HG02870 (cell line): ENCODE results near the gene ATG2B.
"Not testable (repeated sequence)": the region's sequence is repeated elsewhere in the genome, so short reads cannot be mapped to it uniquely, and the experiment has no call there.

Experiments used
- ATAC-seq: cut with Tn5 transposase; IDR thresholded peaks from one replicate; pipeline ENCODE4 v1.9.1; 2021; ENCODE audit warnings: mild to moderate bottlenecking, moderate library complexity; ENCODE audit not compliant: unreplicated experiment

Gene ATG2B

GRCh38 chr14:96255501-96256366, 107.4 kb downstream of the ATG2B start, which contains the start of gene BDKRB1:
TSS of gene BDKRB1 (plus strand) at chr14:96256210. CDS start at chr14:96263683, 7,473 bp downstream.
- no peak for ATAC-seq

- ATAC-seq, result no peak
These were observed 108.5 kb downstream of the ATG2B start for GRCh38 chr14:96254687-96255086.

- ATAC-seq, result no peak
These were observed 110.1 kb downstream of the ATG2B start for GRCh38 chr14:96252999-96253539.

- ATAC-seq, result no peak
These were observed 110.7 kb downstream of the ATG2B start for GRCh38 chr14:96252323-96252998.

GRCh38 chr14:96251656-96252155, 111.4 kb downstream of the ATG2B start:
- no peak for ATAC-seq

GRCh38 chr14:96250485-96250884, 112.7 kb downstream of the ATG2B start:
- no peak for ATAC-seq

- ATAC-seq, result no peak
These were observed 114.1 kb downstream of the ATG2B start for GRCh38 chr14:96249029-96249428.

- ATAC-seq, result no peak
These were observed 116.1 kb downstream of the ATG2B start for GRCh38 chr14:96247031-96247430.

- no peak for ATAC-seq
These were observed 116.6 kb downstream of the ATG2B start for GRCh38 chr14:96246539-96246847.

GRCh38 chr14:96245710-96246538, 117.2 kb downstream of the ATG2B start:
- no peak for ATAC-seq

- not testable (repeated sequence) for ATAC-seq
These were observed 118.1 kb downstream of the ATG2B start for GRCh38 chr14:96245074-96245473.

GRCh38 chr14:96243785-96244184, 119.4 kb downstream of the ATG2B start:
- no peak for ATAC-seq

GRCh38 chr14:96242126-96242525, 121.0 kb downstream of the ATG2B start:
- ATAC-seq, result no peak

GRCh38 chr14:96240641-96241040, 122.5 kb downstream of the ATG2B start:
- no peak for ATAC-seq

GRCh38 chr14:96239711-96240141, 123.4 kb downstream of the ATG2B start:
- ATAC-seq, result no peak

GRCh38 chr14:96238676-96239265, 124.4 kb downstream of the ATG2B start:
- ATAC-seq, result no peak

GRCh38 chr14:96237641-96238040, 125.5 kb downstream of the ATG2B start:
- no peak for ATAC-seq

- no peak for ATAC-seq
These were observed 127.7 kb downstream of the ATG2B start for GRCh38 chr14:96235426-96235825.

- no peak for ATAC-seq
These were observed 129.5 kb downstream of the ATG2B start for GRCh38 chr14:96233661-96234060.

GRCh38 chr14:96232506-96232905, 130.6 kb downstream of the ATG2B start:
- ATAC-seq, result no peak
